ENCODE results near the gene TM2D3.
A peak's percentile ranks its signal among the peaks of the same experiment; 100 is the strongest.

Gene TM2D3

DNA sequence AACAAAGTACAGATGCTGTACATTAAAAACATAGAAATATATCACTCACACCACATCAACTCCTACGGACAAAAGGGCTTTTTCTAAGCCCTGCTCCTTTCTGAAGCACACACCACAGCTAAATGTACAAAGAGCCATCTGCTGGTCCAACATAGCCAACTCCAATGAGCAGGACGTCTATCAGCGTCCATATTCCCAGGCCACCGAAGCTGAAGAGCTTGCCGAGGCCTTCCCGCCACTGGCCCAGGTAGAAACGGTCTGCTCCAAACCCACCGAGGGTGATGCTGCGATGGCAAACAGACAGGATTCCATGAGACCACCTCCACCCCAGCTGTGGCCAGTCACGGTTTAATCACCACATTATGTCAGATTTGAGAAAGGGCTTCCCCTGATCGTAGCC lies 9.8 kb downstream of the TM2D3 start:
- Histone ChIP-seq H3K4me3 (ENCODE audit: low read depth in 1 of 2, low read length in 1 of 2) (no peak overlapping the region), H3K27me3 (no peaks in the 10 kb centered on the region), H3K9me3 (no peaks in the 10 kb centered on the region), H3K36me3 (peaks cover 48% of the 10 kb centered on the region), H3K27ac (peak overlapping the region; percentile 95), H3K4me1 (ENCODE audit: control insufficient read depth in 1 of 2, insufficient read depth in 1 of 2, low read depth in 1 of 2, low read length in 1 of 2) (peaks cover 33 to 37% of the 10 kb centered on the region in 2 experiments)
- TF ChIP-seq, protein P1, sequence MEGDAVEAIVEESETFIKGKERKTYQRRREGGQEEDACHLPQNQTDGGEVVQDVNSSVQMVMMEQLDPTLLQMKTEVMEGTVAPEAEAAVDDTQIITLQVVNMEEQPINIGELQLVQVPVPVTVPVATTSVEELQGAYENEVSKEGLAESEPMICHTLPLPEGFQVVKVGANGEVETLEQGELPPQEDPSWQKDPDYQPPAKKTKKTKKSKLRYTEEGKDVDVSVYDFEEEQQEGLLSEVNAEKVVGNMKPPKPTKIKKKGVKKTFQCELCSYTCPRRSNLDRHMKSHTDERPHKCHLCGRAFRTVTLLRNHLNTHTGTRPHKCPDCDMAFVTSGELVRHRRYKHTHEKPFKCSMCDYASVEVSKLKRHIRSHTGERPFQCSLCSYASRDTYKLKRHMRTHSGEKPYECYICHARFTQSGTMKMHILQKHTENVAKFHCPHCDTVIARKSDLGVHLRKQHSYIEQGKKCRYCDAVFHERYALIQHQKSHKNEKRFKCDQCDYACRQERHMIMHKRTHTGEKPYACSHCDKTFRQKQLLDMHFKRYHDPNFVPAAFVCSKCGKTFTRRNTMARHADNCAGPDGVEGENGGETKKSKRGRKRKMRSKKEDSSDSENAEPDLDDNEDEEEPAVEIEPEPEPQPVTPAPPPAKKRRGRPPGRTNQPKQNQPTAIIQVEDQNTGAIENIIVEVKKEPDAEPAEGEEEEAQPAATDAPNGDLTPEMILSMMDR (IDR thresholded peaks at IDR 0.05) = no peak

- Histone ChIP-seq H3K27me3 (no peaks in the 10 kb centered on the region), H3K4me1 (ENCODE audit: control insufficient read depth in 1 of 2, insufficient read depth in 1 of 2, low read depth in 1 of 2, low read length in 1 of 2) (peaks cover 33 to 37% of the 10 kb centered on the region in 2 experiments), H3K9me3 (no peaks in the 10 kb centered on the region), H3K4me3 (ENCODE audit: low read depth in 1 of 2, low read length in 1 of 2) (peak overlapping the region in 1 of 2 experiments; percentile 46), H3K36me3 (peaks cover 44% of the 10 kb centered on the region), H3K27ac (peak overlapping the region; percentile 95)
- TF ChIP-seq, protein P1 (IDR thresholded peaks at IDR 0.05) = no peak
Measured at GRCh38 chr15:101641894-101642293, 10.3 kb downstream of the TM2D3 start.

- no peaks in the 10 kb centered on the region for H3K27me3 ChIP-seq
- H3K9me3 ChIP-seq = no peaks in the 10 kb centered on the region
- peak overlapping the region; percentile 39 to 46 for H3K4me3 ChIP-seq (ENCODE audit: low read depth in 1 of 2, low read length in 1 of 2)
- TF ChIP-seq, protein P1 (IDR thresholded peaks at IDR 0.05) = peak; percentile 90
- H3K36me3 ChIP-seq = peaks cover 37% of the 10 kb centered on the region
- peaks cover 26 to 30% of the 10 kb centered on the region in 2 experiments for H3K4me1 ChIP-seq (ENCODE audit: control insufficient read depth in 1 of 2, insufficient read depth in 1 of 2, low read depth in 1 of 2, low read length in 1 of 2)
- H3K27ac ChIP-seq = peak overlapping the region; percentile 95
Measured at GRCh38 chr15:101641129-101641764, 10.9 kb downstream of the TM2D3 start.

DNA sequence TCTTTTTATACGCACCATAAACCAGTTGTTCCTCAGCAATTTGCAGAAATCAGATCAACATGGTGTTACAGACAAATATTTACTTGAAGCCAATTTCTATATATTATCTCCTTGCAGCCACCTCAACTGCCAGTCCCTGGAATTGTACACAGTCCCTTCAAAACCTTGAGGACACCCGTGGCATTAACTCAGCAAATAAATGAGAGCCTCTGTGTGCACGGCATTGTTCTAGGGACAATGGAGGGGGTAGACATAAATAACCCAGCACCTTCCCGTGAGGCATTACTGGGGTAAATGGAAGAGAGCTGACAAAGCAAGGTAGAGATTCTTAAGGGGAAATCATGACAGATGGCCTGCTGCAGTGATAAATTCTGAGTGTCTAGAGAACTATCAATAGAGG lies 12.5 kb downstream of the TM2D3 start:
- peak overlapping the region; percentile 95 for H3K27ac ChIP-seq
- H3K4me3 ChIP-seq (ENCODE audit: low read depth in 1 of 2, low read length in 1 of 2) = no peak overlapping the region
- H3K27me3 ChIP-seq = no peaks in the 10 kb centered on the region
- H3K36me3 ChIP-seq = peaks cover 22% of the 10 kb centered on the region
- H3K9me3 ChIP-seq = no peaks in the 10 kb centered on the region
- TF ChIP-seq, protein P1 (IDR thresholded peaks at IDR 0.05) = no peak
- H3K4me1 ChIP-seq (ENCODE audit: control insufficient read depth in 1 of 2, insufficient read depth in 1 of 2, low read depth in 1 of 2, low read length in 1 of 2) = peaks cover 26 to 30% of the 10 kb centered on the region in 2 experiments

GRCh38 chr15:101637919-101638318 lies 14.3 kb downstream of the TM2D3 start:
- no peaks in the 10 kb centered on the region for H3K9me3 ChIP-seq
- H3K36me3 ChIP-seq = peaks cover 12% of the 10 kb centered on the region
- H3K27me3 ChIP-seq = no peaks in the 10 kb centered on the region
- H3K4me1 ChIP-seq (ENCODE audit: control insufficient read depth in 1 of 2, insufficient read depth in 1 of 2, low read depth in 1 of 2, low read length in 1 of 2) = peaks cover 26 to 28% of the 10 kb centered on the region in 2 experiments
- H3K27ac ChIP-seq = no peak overlapping the region
- no peak overlapping the region for H3K4me3 ChIP-seq (ENCODE audit: low read depth in 1 of 2, low read length in 1 of 2)
- TF ChIP-seq, protein P1 (IDR thresholded peaks at IDR 0.05) = no peak
